B cell (primary cell): ENCODE data around the gene PLEKHO2. TPM values are rescaled to one million over a fixed set of nuclear protein-coding genes. Genes with fewer than 3 reads are reported as not detected.

Source experiments
- ATAC-seq: fragments of 200-7000 bp; cut with Tn5 transposase; one replicate; pipeline ENCODE4 v1.10.0; 2021; ENCODE audit warnings: low read depth, mild to moderate bottlenecking, moderate number of reproducible peaks, moderate library complexity
- CTCF ChIA-PET: fragments of 350-600 bp; sonication (Branson Sonifier 250); formaldehyde crosslinking; loops from one replicate; lab custom pipeline; 2021; ENCODE audit warnings: antibody characterized with exemption, inconsistent platforms; lab: Charles Lee
- POLR2A ChIA-PET: fragments of 350-600 bp; sonication (Branson Sonifier 250); formaldehyde crosslinking; loops from one replicate; lab custom pipeline; 2021; ENCODE audit warnings: antibody characterized with exemption; lab: Charles Lee
- DNase-seq: peaks from one replicate; pipeline ENCODE4 v3.0.0; 2013
- H2AFZ ChIP-seq: 2 replicates; pipeline ENCODE4 v1.6.1; 2012; ENCODE audit warnings: mild to moderate bottlenecking, low read depth, low read length; ENCODE audit not compliant: insufficient read depth, poor library complexity, severe bottlenecking
- H3K27ac ChIP-seq, 2 donors: 1 replicate in 1 of 2; 2 replicates in 1 of 2; pipeline ENCODE4 v1.5.1; 2012 to 2013; ENCODE audit warnings: low read length in 2 of 2, mild to moderate bottlenecking in 2 of 2, moderate library complexity in 1 of 2
- H3K27me3 ChIP-seq, 4 experiments: fragments of 200-600 bp in 1 of 4; sonication (generic) in 1 of 4; replicated peaks in 1 of 4; 1 replicate in 2 of 4; 2 replicates in 2 of 4; pipeline versions ENCODE4 v1.6.1 to v1.7.0; 2013 to 2016; ENCODE audit warnings: low read length in 3 of 4, mild to moderate bottlenecking in 2 of 4, mixed read lengths in 1 of 4, moderate library complexity in 1 of 4; ENCODE audit not compliant: insufficient read depth in 4 of 4, control insufficient read depth in 3 of 4; ENCODE audit errors: control extremely low read depth in 1 of 4
- H3K36me3 ChIP-seq, 2 experiments: replicated peaks in 1 of 2; 1 replicate in 1 of 2; 2 replicates in 1 of 2; pipeline versions ENCODE4 v1.6.1 to v1.7.1; 2013; ENCODE audit warnings: low read length in 1 of 2; ENCODE audit not compliant: insufficient read depth in 2 of 2, control insufficient read depth in 1 of 2; ENCODE audit errors: control extremely low read depth in 1 of 2, extremely low read depth in 1 of 2
- H3K4me1 ChIP-seq, 2 donors: fragments of 200-600 bp in 1 of 2; sonication (generic) in 1 of 2; 1 replicate in 1 of 2; 2 replicates in 1 of 2; pipeline versions ENCODE4 v1.5.1 to v1.6.1; 2013 to 2017; ENCODE audit warnings: low read length in 2 of 2; ENCODE audit not compliant: control insufficient read depth in 2 of 2, insufficient read depth in 2 of 2
- H3K4me2 ChIP-seq: replicated peaks from 2 replicates; pipeline ENCODE3; 2012; ENCODE audit warnings: mild to moderate bottlenecking, low read depth, low read length; ENCODE audit not compliant: poor library complexity, severe bottlenecking
- H3K4me3 ChIP-seq, 5 experiments: fragments of 200-600 bp in 1 of 5; sonication (generic) in 1 of 5; 1 replicate in 3 of 5; 2 replicates in 2 of 5; pipeline versions ENCODE4 v1.5.1 to v1.7.0; 2011 to 2016; ENCODE audit warnings: low read length in 4 of 5, mild to moderate bottlenecking in 4 of 5, low read depth in 2 of 5, control low read depth in 1 of 5, moderate library complexity in 1 of 5; ENCODE audit not compliant: insufficient read depth in 1 of 5; ENCODE audit errors: control extremely low read depth in 1 of 5, extremely low read depth in 1 of 5
- H3K79me2 ChIP-seq: fragments of 200-600 bp; sonication (generic); one replicate; pipeline ENCODE4 v1.6.0; 2016; ENCODE audit warnings: low read length; ENCODE audit not compliant: control insufficient read depth, insufficient read depth
- H3K9ac ChIP-seq: fragments of 200-600 bp; sonication (generic); 2 replicates; pipeline ENCODE4 v1.6.1; 2017; ENCODE audit warnings: mild to moderate bottlenecking, low read length, moderate library complexity
- H3K9me3 ChIP-seq, 3 donors: one replicate each; pipeline versions ENCODE4 v1.6.1 to v1.7.1; 2013; ENCODE audit warnings: low read length in 2 of 3; ENCODE audit not compliant: control insufficient read depth in 2 of 3, insufficient read depth in 1 of 3; ENCODE audit errors: control extremely low read depth in 1 of 3
- H4K20me1 ChIP-seq: 2 replicates; pipeline ENCODE4 v1.6.0; 2012; ENCODE audit warnings: mild to moderate bottlenecking, low read length; ENCODE audit not compliant: insufficient read depth, control insufficient read depth, poor library complexity, severe bottlenecking
- H3K27ac Mint-ChIP-seq: one replicate; pipeline ENCODE4 v1.8.0; 2021; ENCODE audit warnings: mixed read lengths
- H3K27me3 Mint-ChIP-seq: one replicate; pipeline ENCODE4 v1.8.0; 2021; ENCODE audit warnings: mixed read lengths
- H3K4me1 Mint-ChIP-seq: one replicate; pipeline ENCODE4 v1.8.0; 2021; ENCODE audit warnings: mixed read lengths
- H3K4me3 Mint-ChIP-seq: one replicate; pipeline ENCODE4 v1.8.0; 2021; ENCODE audit warnings: mixed read lengths
- H3K9me3 Mint-ChIP-seq: one replicate; pipeline ENCODE4 v1.8.0; 2022; ENCODE audit warnings: mixed read lengths; ENCODE audit not compliant: insufficient read depth
- CTCF ChIP-seq: fragments of 200-600 bp; IDR thresholded peaks from one replicate; pipeline ENCODE4 v1.8.0; 2022; ENCODE audit warnings: antibody characterized with exemption, mild to moderate bottlenecking
- EZH2 ChIP-seq: IDR thresholded peaks from 2 replicates; pipeline ENCODE4 v1.6.1; 2012; ENCODE audit warnings: borderline replicate concordance, low read depth, mild to moderate bottlenecking, moderate library complexity, low read length; ENCODE audit not compliant: insufficient read depth, poor library complexity, severe bottlenecking
- WGBS: methylation state at CpG from one replicate; pipeline ENCODE4 v1.1.5; 2013; ENCODE audit warnings: missing lambda C conversion rate; ENCODE audit not compliant: insufficient coverage; 5-methylcytosine and 5-hydroxymethylcytosine counted together
- intact Hi-C: fragments of 100-400 bp; cut with micrococcal nuclease; formaldehyde crosslinking; loops from one replicate; pipeline ENCODE4 v1.10.0; 2022
- polyA plus RNA-seq: library from polyadenylated mRNA; depleted of rRNA; stranded (reverse); fragments of >200 nt; gene quantifications from 2 replicates; pipeline ENCODE4 v1.2.3, GENCODE V29; 2012
- total RNA-seq, 2 donors: library from RNA; stranded (reverse); fragments of 120-200 nt in 1 of 2; gene quantifications; 1 replicate in 1 of 2; 2 replicates in 1 of 2; pipeline versions ENCODE4 v1.2.3 to v1.2.4, GENCODE V29; 2013 to 2022

Gene PLEKHO2
- total and polyA plus RNA-seq, 2 donors (not counting 1 experiment from before 2014, with no cell fraction given), result 13.7 to 23.1 TPM

GRCh38 chr15:64877435-64877834 lies 35.7 kb downstream of the PLEKHO2 start:
- Histone ChIP-seq H3K4me1 (peaks cover 7 to 26% of the 10 kb centered on the region in 2 donors), H3K9ac (no peak overlapping the region), H3K4me3 (no peak overlapping the region), H3K9me3 (no peaks in the 10 kb centered on the region), H3K36me3 (no peaks in the 10 kb centered on the region), H2AFZ (no peak overlapping the region), H3K27ac (no peak overlapping the region), H3K79me2 (no peaks in the 10 kb centered on the region), H4K20me1 (no peaks in the 10 kb centered on the region), H3K4me2 (no peak overlapping the region), H3K27me3 (no peaks in the 10 kb centered on the region)
- no peak for TF ChIP-seq EZH2
- TF ChIP-seq CTCF, result no peak
- no peaks in the 10 kb centered on the region for H3K9me3 Mint-ChIP-seq
- intact Hi-C loops, result no loop called here
- ChIA-PET CTCF (interaction anchor here (0.6 to 0.8 kb wide), 2 partner anchors 16 to 30 kb away, joined by 3 to 4 read pairs; no protein-coding TSS in a partner anchor), POLR2A (no interaction called here)
- DNase-seq, result no peak
- no peak overlapping the region for H3K27ac Mint-ChIP-seq
- H3K4me3 Mint-ChIP-seq, result no peak overlapping the region
- H3K4me1 Mint-ChIP-seq, result peaks cover 11% of the 10 kb centered on the region
- no peaks in the 10 kb centered on the region for H3K27me3 Mint-ChIP-seq
- no peak for ATAC-seq
- WGBS, result 34% methylated on average over 3 of the region's 3 CpGs

GRCh38 chr15:64878705-64879104 lies 37.0 kb downstream of the PLEKHO2 start:
- Histone ChIP-seq H3K9ac (no peak overlapping the region), H3K27me3 (no peaks in the 10 kb centered on the region), H3K4me1 (peaks cover 20 to 34% of the 10 kb centered on the region in 2 donors), H4K20me1 (no peaks in the 10 kb centered on the region), H3K4me3 (no peak overlapping the region), H3K36me3 (no peaks in the 10 kb centered on the region), H3K27ac (no peak overlapping the region), H3K79me2 (no peaks in the 10 kb centered on the region), H3K4me2 (no peak overlapping the region), H2AFZ (no peak overlapping the region), H3K9me3 (no peaks in the 10 kb centered on the region)
- H3K4me3 Mint-ChIP-seq, result no peak overlapping the region
- TF ChIP-seq CTCF (no peak), EZH2 (no peak)
- no peak for ATAC-seq
- H3K27ac Mint-ChIP-seq, result no peak overlapping the region
- ChIA-PET CTCF (no interaction called here), POLR2A (no interaction called here)
- H3K4me1 Mint-ChIP-seq, result peaks cover 24% of the 10 kb centered on the region
- intact Hi-C loops, result no loop called here
- WGBS, result 72% methylated on average over 4 of the region's 8 CpGs
- no peak for DNase-seq
- H3K27me3 Mint-ChIP-seq, result no peaks in the 10 kb centered on the region
- H3K9me3 Mint-ChIP-seq, result no peaks in the 10 kb centered on the region
